Sigmoid colon (tissue), 4 donors: ENCODE data around the gene COX8C.

Source experiments
- POLR2A ChIP-seq, 2 donors: fragments of 450-650 bp; IDR thresholded peaks; one replicate each; pipeline ENCODE4 v1.6.1; 2016; ENCODE audit warnings: antibody characterized with exemption in 2 of 2, mild to moderate bottlenecking in 2 of 2, moderate library complexity in 2 of 2
- POLR2AphosphoS5 ChIP-seq, 4 donors: sonication (generic); formaldehyde crosslinking; IDR thresholded peaks; one replicate each; pipeline ENCODE4 v1.6.1; 2017; ENCODE audit warnings: antibody characterized with exemption in 4 of 4
- TF ChIP-seq, protein P1 (sequence below), 4 experiments: fragments of 450-650 bp in 3 of 4; fragments of 200-600 bp in 1 of 4; IDR thresholded peaks; one replicate each; pipeline ENCODE4 v1.5.1; 2016 to 2019; ENCODE audit warnings: antibody characterized with exemption in 4 of 4, mild to moderate bottlenecking in 3 of 4, moderate library complexity in 2 of 4

DNA sequence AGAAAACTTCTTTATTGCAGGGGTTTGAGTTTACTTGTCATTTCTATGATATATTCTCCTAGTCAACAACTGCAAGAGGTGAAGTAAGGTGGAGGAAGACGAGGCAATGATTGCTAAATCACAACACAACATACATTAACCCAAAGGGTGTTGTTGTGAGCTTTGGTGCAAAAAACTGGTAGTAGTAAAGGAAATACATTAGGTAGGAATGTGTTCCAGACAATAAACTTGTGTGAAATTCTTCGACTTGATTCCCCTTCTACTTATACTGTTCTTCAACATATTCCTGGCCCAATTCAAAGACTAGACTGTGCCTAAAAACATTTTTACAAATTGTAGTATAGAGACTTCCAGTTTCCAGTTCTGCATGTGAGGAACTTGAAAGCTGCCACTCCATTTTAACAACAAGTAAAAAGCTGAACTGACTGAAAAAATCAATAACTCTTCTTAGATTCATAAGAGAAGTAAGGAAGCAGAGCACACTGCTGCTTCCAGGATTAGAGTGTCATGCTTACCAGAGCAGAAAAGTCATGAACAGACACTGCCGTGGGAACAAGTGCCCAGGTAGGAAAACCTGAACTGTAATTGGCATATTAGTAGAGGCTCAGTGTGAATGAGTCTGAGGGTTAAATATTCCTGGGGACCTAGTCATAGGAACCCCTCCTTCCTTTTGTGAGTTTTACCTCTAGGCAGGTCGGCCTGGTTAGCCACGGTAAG, 22.2 kb downstream of the COX8C start:
- TF ChIP-seq POLR2A (IDR thresholded peaks at IDR 0.05), result no peak
- TF ChIP-seq, protein P1, sequence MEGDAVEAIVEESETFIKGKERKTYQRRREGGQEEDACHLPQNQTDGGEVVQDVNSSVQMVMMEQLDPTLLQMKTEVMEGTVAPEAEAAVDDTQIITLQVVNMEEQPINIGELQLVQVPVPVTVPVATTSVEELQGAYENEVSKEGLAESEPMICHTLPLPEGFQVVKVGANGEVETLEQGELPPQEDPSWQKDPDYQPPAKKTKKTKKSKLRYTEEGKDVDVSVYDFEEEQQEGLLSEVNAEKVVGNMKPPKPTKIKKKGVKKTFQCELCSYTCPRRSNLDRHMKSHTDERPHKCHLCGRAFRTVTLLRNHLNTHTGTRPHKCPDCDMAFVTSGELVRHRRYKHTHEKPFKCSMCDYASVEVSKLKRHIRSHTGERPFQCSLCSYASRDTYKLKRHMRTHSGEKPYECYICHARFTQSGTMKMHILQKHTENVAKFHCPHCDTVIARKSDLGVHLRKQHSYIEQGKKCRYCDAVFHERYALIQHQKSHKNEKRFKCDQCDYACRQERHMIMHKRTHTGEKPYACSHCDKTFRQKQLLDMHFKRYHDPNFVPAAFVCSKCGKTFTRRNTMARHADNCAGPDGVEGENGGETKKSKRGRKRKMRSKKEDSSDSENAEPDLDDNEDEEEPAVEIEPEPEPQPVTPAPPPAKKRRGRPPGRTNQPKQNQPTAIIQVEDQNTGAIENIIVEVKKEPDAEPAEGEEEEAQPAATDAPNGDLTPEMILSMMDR (IDR thresholded peaks at IDR 0.05), result no peak
- no peak for TF ChIP-seq POLR2AphosphoS5 (IDR thresholded peaks at IDR 0.05)
